ENCODE measurements around the gene CHM.
A peak's percentile ranks its signal among the peaks of the same experiment; 100 is the strongest.

The CHM gene

DNA sequence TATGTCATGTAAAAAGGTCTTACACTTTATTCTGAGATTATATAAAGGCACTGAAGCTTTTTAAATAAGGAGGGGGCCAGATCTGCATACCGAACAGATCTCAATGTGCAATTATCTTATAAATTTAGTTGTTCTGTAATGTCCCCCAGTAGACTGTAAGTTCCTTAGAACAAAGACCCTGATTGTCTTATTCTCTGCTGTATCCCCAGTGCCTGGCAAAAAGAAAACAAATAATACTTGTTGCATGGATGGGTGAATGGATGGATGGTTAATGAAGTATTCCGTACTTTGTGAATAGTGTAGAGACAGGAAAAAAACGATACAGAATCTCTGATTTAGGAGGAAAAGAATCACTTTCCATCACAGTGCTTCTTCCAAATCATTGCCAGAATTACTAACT, 141.5 kb downstream of the CHM start:
- no peak for DNase-seq

DNA sequence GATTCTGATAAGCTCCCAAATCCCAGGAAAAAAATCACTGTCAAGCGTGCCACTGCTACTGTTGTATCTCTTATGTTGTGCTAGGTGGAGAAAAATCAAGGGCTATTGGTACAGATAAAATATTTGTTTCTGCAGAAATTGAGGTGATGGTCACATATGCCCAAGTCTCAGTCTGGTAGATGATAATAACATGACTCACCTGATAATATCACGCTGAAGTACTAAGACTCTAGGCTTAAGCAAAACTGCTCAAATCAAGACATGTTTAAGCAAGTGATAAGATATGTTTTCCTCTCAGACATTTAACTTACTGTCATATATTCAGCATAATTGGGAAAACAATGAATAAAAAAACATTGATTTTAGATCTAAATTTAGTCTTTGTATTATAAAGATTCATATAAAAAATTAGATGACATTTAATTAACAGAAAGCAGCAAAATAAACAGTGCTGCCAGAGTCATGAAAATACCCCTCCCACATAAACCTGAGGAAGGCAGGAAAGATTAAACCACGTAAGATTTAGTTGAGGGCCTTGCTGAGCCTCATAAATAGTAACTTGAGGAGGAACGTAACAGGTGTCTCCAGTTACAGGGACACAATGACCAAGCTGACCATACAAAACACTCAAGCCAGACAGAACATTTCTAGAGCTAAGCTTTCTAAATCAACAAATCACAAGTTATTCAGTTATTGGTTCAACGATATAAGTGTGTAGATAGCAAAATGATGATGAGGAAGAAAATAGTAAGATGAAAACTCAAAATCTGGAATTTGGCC, 143.5 kb downstream of the CHM start:
- no peak for DNase-seq

DNA sequence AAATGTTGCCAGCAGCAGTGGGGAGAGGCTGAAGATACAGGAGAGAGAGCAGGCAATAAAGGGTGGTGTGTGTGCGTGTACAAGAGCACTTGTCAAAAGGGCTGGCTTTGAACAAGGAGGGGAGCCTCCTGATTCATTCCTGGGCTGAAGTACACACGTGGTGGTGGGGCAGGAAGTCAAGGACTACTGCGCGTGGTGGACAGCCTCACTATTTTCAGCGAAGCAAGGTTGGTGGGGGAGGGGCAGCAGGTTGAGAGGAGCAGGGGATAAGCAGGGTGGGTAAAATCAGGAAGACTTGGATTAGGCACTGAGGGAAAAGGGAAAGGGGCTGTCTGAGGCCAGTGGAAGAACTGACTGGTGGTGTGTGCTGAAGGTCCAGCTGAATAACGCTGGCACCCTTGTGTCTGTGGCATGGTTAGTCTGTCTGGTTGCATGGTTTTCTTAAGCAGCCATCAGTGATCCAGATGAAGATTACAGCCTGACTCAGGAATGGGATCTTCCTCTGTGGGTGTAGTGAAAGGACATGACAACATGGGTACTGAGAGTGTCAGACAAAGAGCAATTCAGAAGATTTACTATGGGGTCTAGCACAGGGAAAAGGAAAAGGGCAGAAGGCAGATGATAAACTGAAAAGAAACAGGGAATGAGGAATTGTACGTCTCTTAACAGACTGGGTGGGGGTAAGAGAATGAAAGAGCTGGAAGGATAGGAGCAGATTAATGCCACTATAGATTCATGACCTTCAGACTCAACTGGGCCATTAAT, 149.8 kb downstream of the CHM start:
- DNase-seq = no peak

DNA sequence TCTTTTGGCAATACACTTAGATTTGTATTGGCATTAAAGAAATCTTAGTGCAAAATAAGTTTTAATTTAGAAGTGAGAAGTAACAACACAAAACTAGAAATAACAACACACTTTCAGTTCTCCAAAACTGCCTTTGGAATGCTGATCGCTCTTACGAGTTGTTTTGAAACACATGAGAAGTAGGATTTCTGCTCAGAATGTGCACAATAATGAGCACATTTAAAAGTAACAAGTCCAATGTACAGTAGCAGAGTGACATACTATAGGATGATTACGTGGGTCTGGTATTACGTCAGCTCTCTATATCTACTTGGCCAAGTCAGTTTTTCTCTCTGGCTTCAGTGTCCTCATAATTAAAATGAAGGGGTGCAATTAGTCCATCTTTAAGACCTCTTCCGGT, 164.8 kb downstream of the CHM start:
- DNase-seq = no peak

DNA sequence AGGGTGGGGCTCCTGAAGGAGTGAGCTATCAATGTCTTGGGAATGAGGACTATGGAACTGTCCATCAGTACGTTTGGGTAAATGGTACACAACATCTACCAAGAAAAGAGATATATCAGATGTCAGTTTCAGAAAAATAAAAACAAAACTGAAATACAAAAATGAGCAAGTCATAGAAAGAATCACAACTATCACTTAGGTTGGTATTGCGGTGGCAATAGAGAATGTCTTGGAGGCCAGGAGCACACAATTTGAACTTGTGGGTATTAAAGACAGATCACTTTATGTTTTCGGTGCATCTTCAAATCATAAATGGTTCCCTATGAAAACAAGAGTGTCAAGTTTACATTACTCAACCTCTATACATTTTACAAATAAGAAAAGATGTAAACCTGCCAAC, 176.8 kb downstream of the CHM start:
- DNase-seq = no peak

DNA sequence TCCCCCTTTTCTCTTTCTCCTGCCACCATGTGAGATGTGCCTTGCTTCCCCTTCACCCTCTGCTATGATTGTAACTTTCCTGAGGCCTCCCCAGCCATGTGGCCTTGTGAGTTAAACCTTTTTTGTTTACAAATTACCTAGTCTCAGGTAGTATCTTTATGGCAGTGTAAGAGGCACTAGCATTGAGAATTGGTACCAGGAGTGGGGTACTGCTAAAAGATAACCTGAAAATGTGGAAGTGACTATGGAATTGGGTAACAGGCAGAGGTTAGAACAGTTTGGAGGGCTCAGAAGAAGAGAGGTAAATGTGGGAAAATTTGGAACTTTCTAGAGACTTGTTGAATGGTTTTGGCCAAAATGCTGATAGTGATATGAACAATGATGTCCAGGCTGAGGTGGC, 182.0 kb downstream of the CHM start:
- DNase-seq = no peak

DNA sequence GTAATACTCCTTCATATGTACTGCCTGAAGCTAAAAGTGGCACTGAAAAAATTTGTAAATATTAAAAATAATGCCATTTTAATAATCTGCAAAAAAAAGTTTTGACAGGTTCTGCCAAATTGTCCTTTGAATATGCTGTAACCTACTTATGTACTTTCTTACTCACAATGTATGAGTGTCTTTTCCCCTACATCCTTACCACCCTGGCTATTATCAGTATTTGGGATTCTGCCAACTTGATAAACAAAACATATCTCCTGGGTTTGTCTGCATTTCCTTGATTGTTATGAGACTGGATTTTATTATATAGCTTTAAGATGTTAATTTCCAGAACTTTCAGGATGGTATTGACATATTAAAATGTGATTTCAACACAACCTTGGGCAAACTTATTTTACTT, 187.9 kb downstream of the CHM start:
- DNase-seq = no peak

DNA sequence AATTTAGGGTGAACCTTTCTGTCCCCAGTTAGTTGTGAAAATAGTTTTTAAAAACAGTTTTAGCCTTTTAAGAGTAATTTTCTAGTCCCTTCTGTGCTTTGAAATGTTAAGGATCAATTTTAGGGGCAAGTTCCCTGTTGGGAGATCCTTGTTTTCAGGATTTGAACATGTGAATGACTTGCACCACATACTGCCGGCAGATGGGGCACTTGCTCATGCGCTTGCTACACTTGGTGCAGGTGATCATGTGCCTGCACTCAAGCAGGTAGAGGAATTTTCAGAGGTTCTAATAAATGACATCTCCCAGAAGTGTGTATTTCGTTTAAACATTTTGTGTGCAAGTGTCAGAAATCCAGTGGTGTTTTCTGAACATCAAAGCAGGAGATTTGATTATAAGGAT, 195.9 kb downstream of the CHM start:
- DNase-seq = peak; percentile 0

DNA sequence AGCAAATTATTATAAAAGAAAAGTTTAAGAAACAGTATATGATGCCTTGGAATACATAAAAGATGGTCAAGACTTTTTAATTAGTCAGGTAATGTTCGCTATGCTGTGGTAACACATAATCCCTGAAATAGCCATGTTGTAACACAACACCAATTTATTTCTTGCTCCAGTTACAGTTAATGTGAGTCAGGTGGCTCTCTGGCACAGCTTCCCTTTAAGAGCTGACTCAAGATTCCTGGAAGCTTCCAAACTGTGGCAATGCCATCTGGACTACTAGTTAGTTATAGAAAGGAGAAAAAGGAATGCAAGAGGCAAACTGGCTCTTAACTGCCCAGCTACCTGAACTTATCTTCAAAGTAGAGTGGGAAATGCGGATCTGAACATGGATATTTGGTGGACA, 210.5 kb downstream of the CHM start:
- DNase-seq = no peak

DNA sequence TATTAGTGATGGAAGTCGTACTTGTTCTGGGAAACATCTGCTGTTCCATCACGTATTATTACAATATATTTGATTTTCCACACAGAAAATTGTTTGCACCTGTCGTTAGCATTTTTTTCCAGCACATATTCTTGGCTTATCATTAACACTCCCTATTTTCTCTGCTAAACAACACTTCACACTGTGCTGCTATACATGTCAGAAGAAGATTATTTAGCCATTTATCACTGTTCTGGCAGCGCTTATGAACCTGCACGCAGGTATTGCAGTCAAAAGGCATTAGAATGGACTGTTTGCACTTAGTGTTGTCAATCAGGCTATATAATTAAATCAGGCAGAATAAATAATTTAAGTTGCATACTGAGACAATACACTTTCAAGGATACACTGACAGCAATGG, 218.6 kb downstream of the CHM start:
- no peak for DNase-seq

DNA sequence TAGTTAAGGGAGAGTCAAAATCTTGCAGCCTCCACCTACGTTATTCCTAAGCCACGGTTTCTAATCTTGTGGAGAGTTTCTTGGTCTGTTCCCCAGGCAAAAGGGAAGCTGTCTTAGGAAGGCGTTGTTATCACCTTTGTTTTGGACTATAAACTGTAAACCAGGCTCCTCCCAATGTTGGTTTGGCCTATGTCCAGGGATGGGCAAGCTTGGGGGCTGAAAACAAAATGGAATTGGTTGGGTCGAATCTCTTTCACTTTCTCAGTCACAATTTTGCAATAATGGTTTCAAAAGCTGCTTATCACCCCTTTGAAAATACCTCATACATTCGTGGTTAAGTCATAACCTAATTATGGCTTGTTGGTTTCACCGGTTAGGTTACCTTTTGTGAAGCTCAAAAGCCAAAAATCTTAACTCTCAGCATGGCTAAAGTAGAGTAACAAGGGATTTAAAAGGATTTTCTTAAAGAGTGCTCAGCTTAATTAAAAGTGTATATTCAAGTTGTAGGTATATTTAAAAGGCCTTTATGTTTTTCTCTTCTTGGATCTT, 232.1 kb downstream of the CHM start:
- DNase-seq = no peak
